ENCODE data around the gene ITIH3.

DNA sequence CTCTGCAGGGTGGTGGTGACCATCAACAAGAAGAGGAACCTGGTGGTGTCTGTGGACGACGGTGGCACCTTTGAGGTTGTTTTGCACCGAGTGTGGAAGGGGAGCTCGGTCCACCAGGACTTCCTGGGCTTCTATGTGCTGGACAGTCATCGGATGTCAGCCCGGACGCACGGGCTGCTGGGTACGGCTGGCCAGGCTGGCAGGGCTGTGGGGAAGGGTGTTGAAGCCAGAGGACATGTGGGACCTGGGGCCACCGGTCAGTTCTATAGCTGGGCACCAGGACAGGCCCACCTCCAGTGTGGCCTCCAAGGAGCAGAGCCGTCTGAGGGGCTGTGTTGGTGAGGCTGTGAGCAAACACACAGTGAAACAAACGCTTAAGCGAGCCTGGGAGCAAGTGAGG, 3.9 kb upstream of the ITIH3 start:
- TF ChIP-seq, protein P1, sequence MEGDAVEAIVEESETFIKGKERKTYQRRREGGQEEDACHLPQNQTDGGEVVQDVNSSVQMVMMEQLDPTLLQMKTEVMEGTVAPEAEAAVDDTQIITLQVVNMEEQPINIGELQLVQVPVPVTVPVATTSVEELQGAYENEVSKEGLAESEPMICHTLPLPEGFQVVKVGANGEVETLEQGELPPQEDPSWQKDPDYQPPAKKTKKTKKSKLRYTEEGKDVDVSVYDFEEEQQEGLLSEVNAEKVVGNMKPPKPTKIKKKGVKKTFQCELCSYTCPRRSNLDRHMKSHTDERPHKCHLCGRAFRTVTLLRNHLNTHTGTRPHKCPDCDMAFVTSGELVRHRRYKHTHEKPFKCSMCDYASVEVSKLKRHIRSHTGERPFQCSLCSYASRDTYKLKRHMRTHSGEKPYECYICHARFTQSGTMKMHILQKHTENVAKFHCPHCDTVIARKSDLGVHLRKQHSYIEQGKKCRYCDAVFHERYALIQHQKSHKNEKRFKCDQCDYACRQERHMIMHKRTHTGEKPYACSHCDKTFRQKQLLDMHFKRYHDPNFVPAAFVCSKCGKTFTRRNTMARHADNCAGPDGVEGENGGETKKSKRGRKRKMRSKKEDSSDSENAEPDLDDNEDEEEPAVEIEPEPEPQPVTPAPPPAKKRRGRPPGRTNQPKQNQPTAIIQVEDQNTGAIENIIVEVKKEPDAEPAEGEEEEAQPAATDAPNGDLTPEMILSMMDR (IDR thresholded peaks at IDR 0.05) = no peak
- TF ChIP-seq, protein P2, sequence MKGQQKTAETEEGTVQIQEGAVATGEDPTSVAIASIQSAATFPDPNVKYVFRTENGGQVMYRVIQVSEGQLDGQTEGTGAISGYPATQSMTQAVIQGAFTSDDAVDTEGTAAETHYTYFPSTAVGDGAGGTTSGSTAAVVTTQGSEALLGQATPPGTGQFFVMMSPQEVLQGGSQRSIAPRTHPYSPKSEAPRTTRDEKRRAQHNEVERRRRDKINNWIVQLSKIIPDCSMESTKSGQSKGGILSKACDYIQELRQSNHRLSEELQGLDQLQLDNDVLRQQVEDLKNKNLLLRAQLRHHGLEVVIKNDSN (CRISPR knock-in tag; IDR thresholded peaks at IDR 0.05) = no peak
- TF ChIP-seq JUN (CRISPR knock-in tag; IDR thresholded peaks at IDR 0.05) (no peak), NR3C1 (CRISPR knock-in tag; conservative IDR thresholded peaks at IDR 0.05; ENCODE audit: low read depth) (no peak)

Data from WTC11 (cell line).